ENCODE measurements around the gene GRAP.

- TF ChIP-seq CTCF (IDR thresholded peaks at IDR 0.05; ENCODE audit: borderline replicate concordance, extremely low read depth, low read length, poor library complexity, severe bottlenecking) (no peak), EZH2 (IDR thresholded peaks at IDR 0.05; ENCODE audit: borderline replicate concordance, low read depth, low read length, severe bottlenecking) (no peak)
These were observed 40.1 kb downstream of the GRAP start for GRCh38 chr17:19006698-19007097.

Data from DND-41 (cell line).